HepG2 (cell line): ENCODE measurements around the gene PTPRO. TPM values are rescaled to one million over a fixed set of nuclear protein-coding genes. Genes with fewer than 3 reads are reported as not detected.

ENCODE experiments used
- ATAC-seq: fragments of 200-7000 bp; cut with Tn5 transposase; 3 replicates; pipeline ENCODE4 v1.9.1; 2020; ENCODE audit warnings: mild to moderate bottlenecking, moderate library complexity
- BruUV-seq: library from RNA; stranded (reverse); fragments of 400-500 nt; replicated peaks from 2 replicates; lab custom pipeline; 2021; lab: Mats Ljungman, UMichigan
- CTCF ChIA-PET: fragments of 300-600 bp; formaldehyde crosslinking; extraction: SDS; loops from one replicate; lab custom pipeline; 2021; ENCODE audit warnings: low total read pairs, inconsistent platforms, low intra/inter-chr PET ratio; lab: Yijun Ruan, JAX
- POLR2A ChIA-PET: fragments of 350-600 bp; sonication (Branson Sonifier 250); formaldehyde crosslinking; loops from one replicate; lab custom pipeline; 2020; ENCODE audit warnings: antibody characterized with exemption, inconsistent platforms; lab: Yijun Ruan, JAX
- DNase-seq: peaks from one replicate; pipeline ENCODE4 v3.0.0-alpha.2; 2015; ENCODE audit warnings: low spot score
- FAIRE-seq: peaks from 3 replicates; lab custom pipeline; 2011; peaks lifted over from hg19 to GRCh38; lab: Jason Lieb, UNC
- H2AFZ ChIP-seq: one replicate; pipeline ENCODE4 v1.6.1; 2011; ENCODE audit warnings: low read length, inconsistent platforms
- H3K27ac ChIP-seq: fragments of 300-600 bp; 3 replicates; pipeline ENCODE4 v1.8.0; 2011; ENCODE audit warnings: mixed run types, mild to moderate bottlenecking, mixed read lengths, low read length, inconsistent platforms; ENCODE audit not compliant: insufficient read depth; ENCODE audit errors: extremely low read length
- H3K27me3 ChIP-seq, 2 experiments: fragments of 200-600 bp in 1 of 2; 2 replicates in 1 of 2; 3 replicates in 1 of 2; pipeline versions ENCODE4 v1.6.0 to v1.8.0; 2011; ENCODE audit warnings: low read length in 2 of 2, mild to moderate bottlenecking in 2 of 2, moderate library complexity in 2 of 2, inconsistent platforms in 1 of 2; ENCODE audit not compliant: insufficient read depth in 2 of 2, control insufficient read depth in 1 of 2
- H3K36me3 ChIP-seq, 2 experiments: fragments of 200-600 bp in 1 of 2; replicated peaks in 1 of 2; 2 replicates in 1 of 2; 3 replicates in 1 of 2; pipeline versions ENCODE4 v1.5.1 to v1.8.0; 2011; ENCODE audit warnings: low read length in 2 of 2, inconsistent platforms in 1 of 2; ENCODE audit not compliant: insufficient read depth in 2 of 2, control insufficient read depth in 1 of 2
- H3K4me1 ChIP-seq: 2 replicates; pipeline ENCODE4 v1.5.1; 2012; ENCODE audit warnings: low read length, inconsistent platforms; ENCODE audit not compliant: insufficient read depth
- H3K4me2 ChIP-seq: 2 replicates; pipeline ENCODE4 v1.6.0; 2011; ENCODE audit warnings: low read depth, low read length, inconsistent platforms
- H3K4me3 ChIP-seq, 3 experiments: fragments of 200-600 bp in 1 of 3; sonication (generic), shearing (Covaris generic) in 1 of 3; replicated peaks in 1 of 3; 2 replicates each; pipeline ENCODE4 v1.5.1; 2011 to 2016; ENCODE audit warnings: low read length in 3 of 3, inconsistent platforms in 2 of 3, low read depth in 2 of 3, mild to moderate bottlenecking in 2 of 3, control low read depth in 1 of 3, mixed read lengths in 1 of 3; ENCODE audit not compliant: insufficient read depth in 1 of 3
- H3K79me2 ChIP-seq: one replicate; pipeline ENCODE4 v1.6.1; 2011; ENCODE audit warnings: low read length, inconsistent platforms; ENCODE audit not compliant: insufficient read depth
- H3K9ac ChIP-seq: 2 replicates; pipeline ENCODE4 v1.6.0; 2011; ENCODE audit warnings: mild to moderate bottlenecking, low read depth, low read length, inconsistent platforms; ENCODE audit not compliant: insufficient read depth
- H3K9me3 ChIP-seq: 2 replicates; pipeline ENCODE4 v1.5.1; 2012; ENCODE audit warnings: mild to moderate bottlenecking, low read length
- H4K20me1 ChIP-seq: 2 replicates; pipeline ENCODE4 v1.6.0; 2011; ENCODE audit warnings: inconsistent platforms, mild to moderate bottlenecking, low read length, moderate library complexity; ENCODE audit not compliant: insufficient read depth
- CREB1 ChIP-seq, 2 experiments: fragments of 450-650 bp in 1 of 2; IDR thresholded peaks; 2 replicates each; pipeline ENCODE4 v1.6.1; 2016 to 2017; ENCODE audit warnings: control low read depth in 1 of 2, mild to moderate bottlenecking in 1 of 2, missing compliant biosample characterization in 1 of 2, missing genetic modification characterization in 1 of 2
- FOXK1 ChIP-seq: sonication (generic); formaldehyde crosslinking; IDR thresholded peaks from 2 replicates; pipeline ENCODE4 v1.4.0; 2020; ENCODE audit warnings: low read depth, missing genetic modification reagents, borderline replicate concordance
- IRF9 ChIP-seq: sonication (generic); formaldehyde crosslinking; IDR thresholded peaks from 2 replicates; pipeline ENCODE4 v1.8.0; 2022; ENCODE audit warnings: missing genetic modification reagents, mild to moderate bottlenecking, borderline replicate concordance
- ISL2 ChIP-seq: sonication (generic); formaldehyde crosslinking; IDR thresholded peaks from 2 replicates; pipeline ENCODE4 v1.5.0; 2020; ENCODE audit warnings: missing genetic modification reagents
- NFYC ChIP-seq: IDR thresholded peaks from 2 replicates; pipeline ENCODE4 v1.6.1; 2016; ENCODE audit warnings: missing genetic modification reagents, missing compliant biosample characterization
- PHF5A ChIP-seq: IDR thresholded peaks from one replicate; pipeline ENCODE4 v1.6.1; 2018; ENCODE audit warnings: low read depth, missing genetic modification reagents; ENCODE audit not compliant: unreplicated experiment
- PLRG1 ChIP-seq: fragments of 450-650 bp; conservative IDR thresholded peaks from 2 replicates; pipeline ENCODE4 v1.6.1; 2016
- SOX13 ChIP-seq, 3 experiments: fragments of 450-650 bp in 1 of 3; sonication (generic) in 1 of 3; formaldehyde crosslinking in 1 of 3; IDR thresholded peaks in 2 of 3; conservative IDR thresholded peaks in 1 of 3; 2 replicates each; pipeline versions ENCODE4 v1.5.0 to v1.6.1; 2016 to 2020; ENCODE audit warnings: antibody characterized with exemption in 1 of 3, mild to moderate bottlenecking in 1 of 3, missing compliant biosample characterization in 1 of 3, missing genetic modification reagents in 1 of 3, moderate library complexity in 1 of 3
- ZFAT ChIP-seq: sonication (generic); formaldehyde crosslinking; conservative IDR thresholded peaks from 2 replicates; pipeline ENCODE4 v1.8.1; 2023; ENCODE audit warnings: missing genetic modification reagents, inconsistent platforms
- ZNF160 ChIP-seq: sonication (generic); formaldehyde crosslinking; IDR thresholded peaks from 2 replicates; pipeline ENCODE4 v1.8.0; 2022; ENCODE audit warnings: mild to moderate bottlenecking, inconsistent platforms, missing genetic modification reagents
- ZNF629 ChIP-seq: sonication (generic); formaldehyde crosslinking; conservative IDR thresholded peaks from 2 replicates; pipeline ENCODE4 v1.5.0; 2020; ENCODE audit warnings: missing genetic modification reagents
- ZNF678 ChIP-seq: sonication (generic); formaldehyde crosslinking; IDR thresholded peaks from 2 replicates; pipeline ENCODE4 v1.4.0; 2020; ENCODE audit warnings: mild to moderate bottlenecking, missing genetic modification reagents
- whole genome bisulfite sequencing: methylation state at CpG from one replicate; pipeline ENCODE4 v1.1.6; 2017; ENCODE audit warnings: low lambda C conversion rate; 5-methylcytosine and 5-hydroxymethylcytosine counted together
- in situ Hi-C: cut with HindIII; loops from 2 replicates; pipeline ENCODE4 v1.10.0; 2017; ENCODE audit warnings: low pct_unique_long_range_greater_than_20kb; ENCODE audit not compliant: extremely low pct_ligation_motif_present
- intact Hi-C: fragments of 100-400 bp; cut with micrococcal nuclease; formaldehyde crosslinking; loops from one replicate; pipeline ENCODE4 v1.10.0; 2022; ENCODE audit not compliant: unreplicated experiment
- polyA plus RNA-seq, 8 experiments: library from polyadenylated mRNA; depleted of rRNA in 3 of 8; stranded (reverse) in 7 of 8; unstranded in 1 of 8; fragments of >200 nt; fragmentation: Illumina TruSeq in 4 of 8; extraction: Trizol in 4 of 8; gene quantifications; 2 replicates each; pipeline versions ENCODE4 v1.2.1 to v1.2.3, GENCODE V29; 2011 to 2016; ENCODE audit warnings: low read depth in 4 of 8, missing spikeins in 1 of 8, mixed read lengths in 1 of 8; ENCODE audit not compliant: insufficient read depth in 1 of 8
- total RNA-seq, 5 experiments: library from RNA; depleted of rRNA; stranded (reverse); fragments of >200 nt; fragmentation: Illumina TruSeq; extraction: Trizol; gene quantifications; 2 replicates each; pipeline ENCODE4 v1.2.3, GENCODE V29; 2016; ENCODE audit warnings: low read depth in 1 of 5

The PTPRO gene
- total and polyA plus RNA-seq, 2 of the 13 experiments (the other 11 are each of a cell fraction or from before 2014, with no cell fraction given) = 0.04 TPM; not detected in 1

GRCh38 chr12:15581006-15581405 lies 258.7 kb downstream of the PTPRO start:
- no peaks in the 10 kb centered on the region; a peak in 1 of 5 replicates for H3K27me3 ChIP-seq
- H3K4me2 ChIP-seq = peak overlapping the region; percentile 53
- WGBS = 29% methylated on average over 6 of the region's 6 CpGs
- H3K27ac ChIP-seq = no peak overlapping the region
- H3K4me3 ChIP-seq = peak overlapping the region in 1 of 3 experiments; percentile 20; a peak in 1 of 6 replicates
- H2AFZ ChIP-seq = peak overlapping the region; percentile 47
- H3K36me3 ChIP-seq = no peaks in the 10 kb centered on the region
- H3K9me3 ChIP-seq = no peaks in the 10 kb centered on the region
- H3K79me2 ChIP-seq = no peaks in the 10 kb centered on the region
- peaks cover 11% of the 10 kb centered on the region; the same call in 1 of the 2 replicates for H3K4me1 ChIP-seq
- BruUV-seq = no TSS peak
- H3K9ac ChIP-seq = no peak overlapping the region; the same call in 1 of the 2 replicates
- no peak for FAIRE-seq
- no peak for TF ChIP-seq PLRG1
- TF ChIP-seq PHF5A (CRISPR knock-in tag) = no peak
- TF ChIP-seq ZFAT (CRISPR knock-in tag) = peak; percentile 98
- TF ChIP-seq CREB1 (IDR thresholded peaks at IDR 0.05) = no peak
- TF ChIP-seq CREB1 (CRISPR knock-in tag; IDR thresholded peaks at IDR 0.05) = 0 out of 2 replicates have a peak, but pooled peaks have one; percentile 17
- no peak for TF ChIP-seq ZNF629 (CRISPR knock-in tag)
- no peak for TF ChIP-seq IRF9 (CRISPR knock-in tag)
- TF ChIP-seq ZNF678 = no peak
- no peak for TF ChIP-seq ZNF160 (CRISPR knock-in tag)
- TF ChIP-seq FOXK1 (CRISPR knock-in tag) = no peak
- TF ChIP-seq NFYC (CRISPR knock-in tag) = 0 out of 2 replicates have a peak, but pooled peaks have one; percentile 30
- no peak for TF ChIP-seq ISL2 (CRISPR knock-in tag)
- no peak for TF ChIP-seq SOX13 (IDR thresholded peaks at IDR 0.05)
- TF ChIP-seq SOX13 (CRISPR knock-in tag; conservative IDR thresholded peaks at IDR 0.05 in 1 of 2, IDR thresholded peaks at IDR 0.05 in 1 of 2) = no peak
- TF ChIP-seq, all 625 proteins: peak for 3
- CTCF ChIA-PET = no interaction called here
- H4K20me1 ChIP-seq = no peaks in the 10 kb centered on the region
- peak; percentile 70; the same call in 2 of the 3 replicates for ATAC-seq
- no peak for DNase-seq
- POLR2A ChIA-PET = no interaction called here
- in situ Hi-C loops = no loop called here
- intact Hi-C loops = no loop called here
